Transverse colon (tissue), 4 donors: ENCODE results near the gene UBE2M. TPM values are rescaled to one million over a fixed set of nuclear protein-coding genes. Genes with fewer than 3 reads are reported as not detected.
"Not testable (repeated sequence)": the region's sequence is repeated elsewhere in the genome, so short reads cannot be mapped to it uniquely, and the experiment has no call there.

Experiments
- DNase-seq: peaks from one replicate; pipeline ENCODE4 v3.0.0-alpha.2; 2019
- H3K27ac ChIP-seq, 4 donors: fragments of 200-600 bp; sonication (generic); 2 replicates each; pipeline ENCODE4 v1.5.1; 2016 to 2018; ENCODE audit warnings: inconsistent platforms in 4 of 4
- H3K27me3 ChIP-seq: fragments of 200-600 bp; sonication (generic); 2 replicates; pipeline ENCODE4 v1.5.1; 2017; ENCODE audit warnings: inconsistent platforms
- H3K36me3 ChIP-seq, 4 donors: fragments of 200-600 bp; sonication (generic); 2 replicates each; pipeline ENCODE4 v1.5.1; 2017 to 2019; ENCODE audit warnings: inconsistent platforms in 4 of 4
- H3K4me1 ChIP-seq, 4 donors: fragments of 200-600 bp; sonication (generic); 2 replicates each; pipeline ENCODE4 v1.5.1; 2017 to 2020; ENCODE audit warnings: inconsistent platforms in 4 of 4
- H3K4me3 ChIP-seq, 4 donors: fragments of 200-600 bp; sonication (generic); 1 replicate in 1 of 4; 2 replicates in 3 of 4; pipeline versions ENCODE4 v1.5.1 to v1.6.1; 2017 to 2019; ENCODE audit warnings: inconsistent platforms in 4 of 4
- H3K9me3 ChIP-seq, 2 donors: fragments of 200-600 bp; sonication (generic); 2 replicates each; pipeline ENCODE4 v1.5.1; 2017 to 2019; ENCODE audit warnings: inconsistent platforms in 2 of 2
- CTCF ChIP-seq, 5 experiments: fragments of 200-600 bp in 3 of 5; fragments of 450-650 bp in 2 of 5; sonication (generic) in 3 of 5; IDR thresholded peaks; 1 replicate in 2 of 5; 2 replicates in 3 of 5; pipeline ENCODE4 v1.5.1; 2016 to 2017; ENCODE audit warnings: antibody characterized with exemption in 5 of 5, inconsistent platforms in 3 of 5, mild to moderate bottlenecking in 2 of 5, moderate library complexity in 1 of 5
- EP300 ChIP-seq: sonication (generic); formaldehyde crosslinking; IDR thresholded peaks from one replicate; pipeline ENCODE4 v1.6.1; 2017; ENCODE audit warnings: antibody characterized with exemption, low read depth
- POLR2A ChIP-seq: fragments of 450-650 bp; IDR thresholded peaks from one replicate; pipeline ENCODE4 v1.6.1; 2016; ENCODE audit warnings: antibody characterized with exemption, mild to moderate bottlenecking, moderate library complexity
- POLR2AphosphoS5 ChIP-seq, 3 donors: sonication (generic); formaldehyde crosslinking; IDR thresholded peaks; one replicate each; pipeline ENCODE4 v1.6.1; 2016; ENCODE audit warnings: antibody characterized with exemption in 3 of 3
- WGBS, 2 donors: methylation state at CpG; one replicate each; pipeline ENCODE4 v1.1.5; 2018; ENCODE audit warnings: low coverage in 1 of 2; 5-methylcytosine and 5-hydroxymethylcytosine counted together
- in situ Hi-C, 4 donors: fragments of 200-750 bp; cut with MboI; loops; one replicate each; pipeline versions ENCODE4 v1.15.0 to v1.15.1; 2017; ENCODE audit warnings: low sequenced_read_pairs in 3 of 4, low pct_ligation_motif_present in 1 of 4, low pct_unique_long_range_greater_than_20kb in 1 of 4
- intact Hi-C: fragments of 100-400 bp; cut with DNase I; formaldehyde crosslinking; loops from one replicate; pipeline ENCODE4 v1.15.1; 2023; ENCODE audit warnings: low total_unique reads
- total RNA-seq, 4 donors: library from RNA; depleted of rRNA; stranded (reverse); fragments of >200 nt; gene quantifications; one replicate each; pipeline ENCODE4 v1.1.0, GENCODE V29; 2016

Gene UBE2M
- total RNA-seq, 4 donors from 2014 or later: 24.2 to 56.9 (median 26.7) TPM

- H3K4me1 ChIP-seq: peaks cover 0 to 23% (median 2%) of the 10 kb centered on the region in 4 donors
- peak; percentile 84 for DNase-seq
- in situ Hi-C loops (no loop called here), intact Hi-C loops (no loop called here)
- H3K27ac ChIP-seq: peak overlapping the region; percentile 60 to 84 (median 68)
- 84% methylated on average over 62 of the region's 62 CpGs; no CpG with 5 or more reads in 1 of the 2 donors for WGBS, 2 donors
- peaks cover 0 to 5% (median 2%) of the 10 kb centered on the region in 4 donors for H3K36me3 ChIP-seq
- H3K4me3 ChIP-seq: no peak overlapping the region
- TF ChIP-seq EP300: no peak
- TF ChIP-seq POLR2AphosphoS5 (IDR thresholded peaks at IDR 0.05): peak in 2 of 3 donors; percentile 7 to 32
- peak; percentile 72 to 81 (median 78) for TF ChIP-seq CTCF (IDR thresholded peaks at IDR 0.05)
- TF ChIP-seq POLR2A: no peak
- H3K27me3 ChIP-seq: no peaks in the 10 kb centered on the region
- H3K9me3 ChIP-seq: no peaks in the 10 kb centered on the region
Observed at GRCh38 chr19:58581227-58582141, 23.1 kb upstream of the UBE2M start.

- Histone ChIP-seq H3K27me3 (no peaks in the 10 kb centered on the region), H3K4me1 (peaks cover 3 to 33% (median 7%) of the 10 kb centered on the region in 4 donors), H3K9me3 (no peaks in the 10 kb centered on the region), H3K27ac (peak overlapping the region in 1 of 4 donors; percentile 67), H3K4me3 (no peak overlapping the region), H3K36me3 (peaks cover 0 to 5% (median 2%) of the 10 kb centered on the region in 4 donors)
- intact Hi-C loops: no loop called here
- no peak for DNase-seq
- TF ChIP-seq POLR2A: no peak
- no peak for TF ChIP-seq EP300
- WGBS, 2 donors: 89 to 92% methylated on average over 5 to 8 of the region's 8 CpGs
- in situ Hi-C loops: no loop called here
Observed at GRCh38 chr19:58579473-58580142, 21.2 kb upstream of the UBE2M start.

GRCh38 chr19:58578012-58578925, 19.9 kb upstream of the UBE2M start:
- WGBS, 2 donors: 89 to 97% methylated on average over 5 to 11 of the region's 11 CpGs

GRCh38 chr19:58577581-58577980, 19.2 kb upstream of the UBE2M start:
- in situ Hi-C loops, intact Hi-C loops, DNase-seq, H3K9me3 ChIP-seq, H3K27ac ChIP-seq, H3K36me3 ChIP-seq, H3K4me3 ChIP-seq, H3K27me3 ChIP-seq: not testable (repeated sequence)
- peaks cover 3 to 44% (median 16%) of the 10 kb centered on the region in 4 donors for H3K4me1 ChIP-seq
- WGBS, 2 donors: 94 to 97% methylated on average over 2 of the region's 2 CpGs

More at GRCh38 chr19:58578012-58578925, 19.9 kb upstream of the UBE2M start:
- TF ChIP-seq POLR2AphosphoS5 (IDR thresholded peaks at IDR 0.05): no peak
- TF ChIP-seq CTCF (IDR thresholded peaks at IDR 0.05): no peak
- TF ChIP-seq POLR2A: no peak
- no peak for TF ChIP-seq EP300
- DNase-seq: no peak
- Histone ChIP-seq H3K9me3 (no peaks in the 10 kb centered on the region), H3K27me3 (no peaks in the 10 kb centered on the region), H3K4me3 (no peak overlapping the region), H3K4me1 (peaks cover 3 to 44% (median 16%) of the 10 kb centered on the region in 4 donors), H3K36me3 (peaks cover 0 to 5% (median 2%) of the 10 kb centered on the region in 4 donors), H3K27ac (no peak overlapping the region)
- in situ Hi-C loops: no loop called here
- intact Hi-C loops: no loop called here
